Measurements from ENCODE around the gene THSD4. TPM values are rescaled to one million over a fixed set of nuclear protein-coding genes. Genes with fewer than 3 reads are reported as not detected.
A peak's percentile ranks its signal among the peaks of the same experiment; 100 is the strongest.

The THSD4 gene
- total RNA-seq, 1 donor from 2014 or later = 2.5 TPM

GRCh38 chr15:71128939-71129562 lies 13.8 kb downstream of the THSD4 start:
- Histone ChIP-seq H2AFZ (ENCODE audit: low read depth, low read length) (no peak overlapping the region), H3K4me3 (ENCODE audit: insufficient read depth, low read depth, low read length) (no peak overlapping the region), H3K9me3 (ENCODE audit: insufficient read depth, low read depth, low read length) (no peaks in the 10 kb centered on the region), H3K9ac (ENCODE audit: low read length) (no peak overlapping the region), H3K27ac (ENCODE audit: low read depth, low read length) (no peak overlapping the region), H3K79me2 (ENCODE audit: insufficient read depth, low read length) (peaks cover 31% of the 10 kb centered on the region), H3K36me3 (ENCODE audit: insufficient read depth, low read length) (no peaks in the 10 kb centered on the region), H3K27me3 (ENCODE audit: insufficient read depth, low read length) (no peaks in the 10 kb centered on the region), H4K20me1 (ENCODE audit: insufficient read depth, low read length) (no peaks in the 10 kb centered on the region), H3K4me2 (ENCODE audit: low read length) (no peak overlapping the region), H3K4me1 (ENCODE audit: insufficient read depth, low read length) (peaks cover 21% of the 10 kb centered on the region)
- no peak for DNase-seq (ENCODE audit: low read depth)
- Mint-ChIP-seq H3K9me3 (ENCODE audit: unreplicated experiment) (peaks cover 1% of the 10 kb centered on the region), H3K4me1 (ENCODE audit: low read depth, unreplicated experiment) (peaks cover 6% of the 10 kb centered on the region), H3K27ac (ENCODE audit: unreplicated experiment) (no peak overlapping the region), H3K27me3 (ENCODE audit: low read depth, unreplicated experiment) (peaks cover 4% of the 10 kb centered on the region), H3K4me3 (ENCODE audit: unreplicated experiment) (no peak overlapping the region), H3K36me3 (ENCODE audit: low read depth, unreplicated experiment) (peaks cover 1% of the 10 kb centered on the region)
- TF ChIP-seq, protein P1, sequence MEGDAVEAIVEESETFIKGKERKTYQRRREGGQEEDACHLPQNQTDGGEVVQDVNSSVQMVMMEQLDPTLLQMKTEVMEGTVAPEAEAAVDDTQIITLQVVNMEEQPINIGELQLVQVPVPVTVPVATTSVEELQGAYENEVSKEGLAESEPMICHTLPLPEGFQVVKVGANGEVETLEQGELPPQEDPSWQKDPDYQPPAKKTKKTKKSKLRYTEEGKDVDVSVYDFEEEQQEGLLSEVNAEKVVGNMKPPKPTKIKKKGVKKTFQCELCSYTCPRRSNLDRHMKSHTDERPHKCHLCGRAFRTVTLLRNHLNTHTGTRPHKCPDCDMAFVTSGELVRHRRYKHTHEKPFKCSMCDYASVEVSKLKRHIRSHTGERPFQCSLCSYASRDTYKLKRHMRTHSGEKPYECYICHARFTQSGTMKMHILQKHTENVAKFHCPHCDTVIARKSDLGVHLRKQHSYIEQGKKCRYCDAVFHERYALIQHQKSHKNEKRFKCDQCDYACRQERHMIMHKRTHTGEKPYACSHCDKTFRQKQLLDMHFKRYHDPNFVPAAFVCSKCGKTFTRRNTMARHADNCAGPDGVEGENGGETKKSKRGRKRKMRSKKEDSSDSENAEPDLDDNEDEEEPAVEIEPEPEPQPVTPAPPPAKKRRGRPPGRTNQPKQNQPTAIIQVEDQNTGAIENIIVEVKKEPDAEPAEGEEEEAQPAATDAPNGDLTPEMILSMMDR (IDR thresholded peaks at IDR 0.05; ENCODE audit: insufficient read depth, low read depth, low read length) = no peak
- TF ChIP-seq EZH2 (IDR thresholded peaks at IDR 0.05; ENCODE audit: insufficient read depth, low read length) = no peak
- FAIRE-seq = no peak

GRCh38 chr15:71129669-71130068 lies 14.4 kb downstream of the THSD4 start:
- H3K27ac Mint-ChIP-seq (ENCODE audit: unreplicated experiment) = no peak overlapping the region
- H3K4me3 Mint-ChIP-seq (ENCODE audit: unreplicated experiment) = no peak overlapping the region
- Histone ChIP-seq H3K27me3 (ENCODE audit: insufficient read depth, low read length) (no peaks in the 10 kb centered on the region), H4K20me1 (ENCODE audit: insufficient read depth, low read length) (no peaks in the 10 kb centered on the region), H3K79me2 (ENCODE audit: insufficient read depth, low read length) (peaks cover 31% of the 10 kb centered on the region), H3K4me1 (ENCODE audit: insufficient read depth, low read length) (peaks cover 23% of the 10 kb centered on the region), H3K9me3 (ENCODE audit: insufficient read depth, low read depth, low read length) (no peaks in the 10 kb centered on the region), H2AFZ (ENCODE audit: low read depth, low read length) (no peak overlapping the region), H3K9ac (ENCODE audit: low read length) (no peak overlapping the region), H3K27ac (ENCODE audit: low read depth, low read length) (no peak overlapping the region), H3K4me3 (ENCODE audit: insufficient read depth, low read depth, low read length) (no peak overlapping the region), H3K36me3 (ENCODE audit: insufficient read depth, low read length) (no peaks in the 10 kb centered on the region), H3K4me2 (ENCODE audit: low read length) (no peak overlapping the region)
- H3K27me3 Mint-ChIP-seq (ENCODE audit: low read depth, unreplicated experiment) = peaks cover 4% of the 10 kb centered on the region
- TF ChIP-seq, protein P1 (IDR thresholded peaks at IDR 0.05; ENCODE audit: insufficient read depth, low read depth, low read length) = no peak
- TF ChIP-seq EZH2 (IDR thresholded peaks at IDR 0.05; ENCODE audit: insufficient read depth, low read length) = no peak
- H3K4me1 Mint-ChIP-seq (ENCODE audit: low read depth, unreplicated experiment) = peaks cover 7% of the 10 kb centered on the region
- peaks cover 1% of the 10 kb centered on the region for H3K36me3 Mint-ChIP-seq (ENCODE audit: low read depth, unreplicated experiment)
- FAIRE-seq (no peak), DNase-seq (ENCODE audit: low read depth) (no peak)
- peaks cover 1% of the 10 kb centered on the region for H3K9me3 Mint-ChIP-seq (ENCODE audit: unreplicated experiment)

DNA sequence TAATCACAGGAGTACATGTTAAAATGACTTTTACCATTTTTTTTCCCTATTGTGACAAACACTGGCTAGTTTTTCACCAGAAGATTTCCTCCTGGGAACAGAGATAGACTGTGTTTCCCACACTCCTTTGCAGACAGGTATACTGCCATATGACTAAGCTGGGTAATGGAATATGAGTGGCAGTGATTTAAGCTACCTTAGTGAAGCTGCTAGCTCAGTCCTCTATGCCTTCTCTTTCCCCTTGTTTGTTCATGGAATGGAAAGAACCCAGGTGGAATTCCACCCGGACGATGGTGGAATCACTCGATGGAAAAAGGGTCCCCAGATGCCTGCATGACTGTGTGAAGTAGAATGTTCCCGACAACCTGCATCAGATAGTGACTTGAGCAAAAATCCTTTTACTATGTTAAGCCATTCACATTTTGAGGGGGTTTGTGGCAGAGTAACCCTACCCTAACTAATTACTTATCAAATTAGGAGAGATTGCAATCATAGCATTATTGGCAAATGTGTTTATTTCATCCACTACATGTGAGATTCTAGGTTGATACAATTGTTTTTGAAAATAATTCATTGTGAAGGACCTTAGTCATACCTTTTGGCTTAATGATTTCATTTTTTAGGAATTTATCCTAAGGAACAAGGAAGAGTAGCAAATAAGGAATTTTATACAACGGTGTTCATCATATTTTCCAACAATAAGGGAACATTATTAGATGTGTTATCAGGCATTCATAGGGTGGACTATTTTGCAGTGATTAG lies 16.5 kb downstream of the THSD4 start:
- no peak for FAIRE-seq
- no peak overlapping the region for H3K9ac ChIP-seq (ENCODE audit: low read length)

More for the DNA sequence above, 16.5 kb downstream of the THSD4 start:
- peak; percentile 39 for DNase-seq (ENCODE audit: low read depth)
- Mint-ChIP-seq H3K27me3 (ENCODE audit: low read depth, unreplicated experiment) (no peaks in the 10 kb centered on the region), H3K27ac (ENCODE audit: unreplicated experiment) (no peak overlapping the region), H3K9me3 (ENCODE audit: unreplicated experiment) (no peaks in the 10 kb centered on the region), H3K4me3 (ENCODE audit: unreplicated experiment) (no peak overlapping the region), H3K4me1 (ENCODE audit: low read depth, unreplicated experiment) (peaks cover 15% of the 10 kb centered on the region), H3K36me3 (ENCODE audit: low read depth, unreplicated experiment) (no peaks in the 10 kb centered on the region)
- Histone ChIP-seq H3K9me3 (ENCODE audit: insufficient read depth, low read depth, low read length) (no peaks in the 10 kb centered on the region), H3K4me1 (ENCODE audit: insufficient read depth, low read length) (peaks cover 35% of the 10 kb centered on the region), H4K20me1 (ENCODE audit: insufficient read depth, low read length) (no peaks in the 10 kb centered on the region), H3K79me2 (ENCODE audit: insufficient read depth, low read length) (peaks cover 24% of the 10 kb centered on the region), H3K36me3 (ENCODE audit: insufficient read depth, low read length) (no peaks in the 10 kb centered on the region), H2AFZ (ENCODE audit: low read depth, low read length) (no peak overlapping the region), H3K27me3 (ENCODE audit: insufficient read depth, low read length) (no peaks in the 10 kb centered on the region), H3K27ac (ENCODE audit: low read depth, low read length) (peak overlapping the region; percentile 33), H3K4me2 (ENCODE audit: low read length) (peak overlapping the region; percentile 9), H3K4me3 (ENCODE audit: insufficient read depth, low read depth, low read length) (no peak overlapping the region)
- TF ChIP-seq EZH2 (IDR thresholded peaks at IDR 0.05; ENCODE audit: insufficient read depth, low read length) = no peak
- TF ChIP-seq, protein P1 (IDR thresholded peaks at IDR 0.05; ENCODE audit: insufficient read depth, low read depth, low read length) = no peak
